B cell (primary cell): Measurements from ENCODE around the gene PYM1. TPM values are rescaled to one million over a fixed set of nuclear protein-coding genes. Genes with fewer than 3 reads are reported as not detected.

Experiments used
- ATAC-seq: fragments of 200-7000 bp; cut with Tn5 transposase; one replicate; pipeline ENCODE4 v1.10.0; 2021; ENCODE audit warnings: low read depth, mild to moderate bottlenecking, moderate number of reproducible peaks, moderate library complexity
- CTCF ChIA-PET: fragments of 350-600 bp; sonication (Branson Sonifier 250); formaldehyde crosslinking; loops from one replicate; lab custom pipeline; 2021; ENCODE audit warnings: antibody characterized with exemption, inconsistent platforms; lab: Charles Lee
- POLR2A ChIA-PET: fragments of 350-600 bp; sonication (Branson Sonifier 250); formaldehyde crosslinking; loops from one replicate; lab custom pipeline; 2021; ENCODE audit warnings: antibody characterized with exemption; lab: Charles Lee
- DNase-seq: peaks from one replicate; pipeline ENCODE4 v3.0.0; 2013
- H2AFZ ChIP-seq: 2 replicates; pipeline ENCODE4 v1.6.1; 2012; ENCODE audit warnings: mild to moderate bottlenecking, low read depth, low read length; ENCODE audit not compliant: insufficient read depth, poor library complexity, severe bottlenecking
- H3K27ac ChIP-seq, 2 donors: 1 replicate in 1 of 2; 2 replicates in 1 of 2; pipeline ENCODE4 v1.5.1; 2012 to 2013; ENCODE audit warnings: low read length in 2 of 2, mild to moderate bottlenecking in 2 of 2, moderate library complexity in 1 of 2
- H3K27me3 ChIP-seq, 4 experiments: fragments of 200-600 bp in 1 of 4; sonication (generic) in 1 of 4; replicated peaks in 1 of 4; 1 replicate in 2 of 4; 2 replicates in 2 of 4; pipeline versions ENCODE4 v1.6.1 to v1.7.0; 2013 to 2016; ENCODE audit warnings: low read length in 3 of 4, mild to moderate bottlenecking in 2 of 4, mixed read lengths in 1 of 4, moderate library complexity in 1 of 4; ENCODE audit not compliant: insufficient read depth in 4 of 4, control insufficient read depth in 3 of 4; ENCODE audit errors: control extremely low read depth in 1 of 4
- H3K36me3 ChIP-seq, 2 experiments: replicated peaks in 1 of 2; 1 replicate in 1 of 2; 2 replicates in 1 of 2; pipeline versions ENCODE4 v1.6.1 to v1.7.1; 2013; ENCODE audit warnings: low read length in 1 of 2; ENCODE audit not compliant: insufficient read depth in 2 of 2, control insufficient read depth in 1 of 2; ENCODE audit errors: control extremely low read depth in 1 of 2, extremely low read depth in 1 of 2
- H3K4me1 ChIP-seq, 2 donors: fragments of 200-600 bp in 1 of 2; sonication (generic) in 1 of 2; 1 replicate in 1 of 2; 2 replicates in 1 of 2; pipeline versions ENCODE4 v1.5.1 to v1.6.1; 2013 to 2017; ENCODE audit warnings: low read length in 2 of 2; ENCODE audit not compliant: control insufficient read depth in 2 of 2, insufficient read depth in 2 of 2
- H3K4me2 ChIP-seq: replicated peaks from 2 replicates; pipeline ENCODE3; 2012; ENCODE audit warnings: mild to moderate bottlenecking, low read depth, low read length; ENCODE audit not compliant: poor library complexity, severe bottlenecking
- H3K4me3 ChIP-seq, 5 experiments: fragments of 200-600 bp in 1 of 5; sonication (generic) in 1 of 5; 1 replicate in 3 of 5; 2 replicates in 2 of 5; pipeline versions ENCODE4 v1.5.1 to v1.7.0; 2011 to 2016; ENCODE audit warnings: low read length in 4 of 5, mild to moderate bottlenecking in 4 of 5, low read depth in 2 of 5, control low read depth in 1 of 5, moderate library complexity in 1 of 5; ENCODE audit not compliant: insufficient read depth in 1 of 5; ENCODE audit errors: control extremely low read depth in 1 of 5, extremely low read depth in 1 of 5
- H3K79me2 ChIP-seq: fragments of 200-600 bp; sonication (generic); one replicate; pipeline ENCODE4 v1.6.0; 2016; ENCODE audit warnings: low read length; ENCODE audit not compliant: control insufficient read depth, insufficient read depth
- H3K9ac ChIP-seq: fragments of 200-600 bp; sonication (generic); 2 replicates; pipeline ENCODE4 v1.6.1; 2017; ENCODE audit warnings: mild to moderate bottlenecking, low read length, moderate library complexity
- H3K9me3 ChIP-seq, 3 donors: one replicate each; pipeline versions ENCODE4 v1.6.1 to v1.7.1; 2013; ENCODE audit warnings: low read length in 2 of 3; ENCODE audit not compliant: control insufficient read depth in 2 of 3, insufficient read depth in 1 of 3; ENCODE audit errors: control extremely low read depth in 1 of 3
- H4K20me1 ChIP-seq: 2 replicates; pipeline ENCODE4 v1.6.0; 2012; ENCODE audit warnings: mild to moderate bottlenecking, low read length; ENCODE audit not compliant: insufficient read depth, control insufficient read depth, poor library complexity, severe bottlenecking
- H3K27ac Mint-ChIP-seq: one replicate; pipeline ENCODE4 v1.8.0; 2021; ENCODE audit warnings: mixed read lengths
- H3K27me3 Mint-ChIP-seq: one replicate; pipeline ENCODE4 v1.8.0; 2021; ENCODE audit warnings: mixed read lengths
- H3K4me1 Mint-ChIP-seq: one replicate; pipeline ENCODE4 v1.8.0; 2021; ENCODE audit warnings: mixed read lengths
- H3K4me3 Mint-ChIP-seq: one replicate; pipeline ENCODE4 v1.8.0; 2021; ENCODE audit warnings: mixed read lengths
- H3K9me3 Mint-ChIP-seq: one replicate; pipeline ENCODE4 v1.8.0; 2022; ENCODE audit warnings: mixed read lengths; ENCODE audit not compliant: insufficient read depth
- CTCF ChIP-seq: fragments of 200-600 bp; IDR thresholded peaks from one replicate; pipeline ENCODE4 v1.8.0; 2022; ENCODE audit warnings: antibody characterized with exemption, mild to moderate bottlenecking
- EZH2 ChIP-seq: IDR thresholded peaks from 2 replicates; pipeline ENCODE4 v1.6.1; 2012; ENCODE audit warnings: borderline replicate concordance, low read depth, mild to moderate bottlenecking, moderate library complexity, low read length; ENCODE audit not compliant: insufficient read depth, poor library complexity, severe bottlenecking
- WGBS: methylation state at CpG from one replicate; pipeline ENCODE4 v1.1.5; 2013; ENCODE audit warnings: missing lambda C conversion rate; ENCODE audit not compliant: insufficient coverage; 5-methylcytosine and 5-hydroxymethylcytosine counted together
- intact Hi-C: fragments of 100-400 bp; cut with micrococcal nuclease; formaldehyde crosslinking; loops from one replicate; pipeline ENCODE4 v1.10.0; 2022
- polyA plus RNA-seq: library from polyadenylated mRNA; depleted of rRNA; stranded (reverse); fragments of >200 nt; gene quantifications from 2 replicates; pipeline ENCODE4 v1.2.3, GENCODE V29; 2012
- total RNA-seq, 2 donors: library from RNA; stranded (reverse); fragments of 120-200 nt in 1 of 2; gene quantifications; 1 replicate in 1 of 2; 2 replicates in 1 of 2; pipeline versions ENCODE4 v1.2.3 to v1.2.4, GENCODE V29; 2013 to 2022

Gene PYM1
- total and polyA plus RNA-seq, 2 donors (not counting 1 experiment from before 2014, with no cell fraction given), result 22.5 to 39.2 TPM

DNA sequence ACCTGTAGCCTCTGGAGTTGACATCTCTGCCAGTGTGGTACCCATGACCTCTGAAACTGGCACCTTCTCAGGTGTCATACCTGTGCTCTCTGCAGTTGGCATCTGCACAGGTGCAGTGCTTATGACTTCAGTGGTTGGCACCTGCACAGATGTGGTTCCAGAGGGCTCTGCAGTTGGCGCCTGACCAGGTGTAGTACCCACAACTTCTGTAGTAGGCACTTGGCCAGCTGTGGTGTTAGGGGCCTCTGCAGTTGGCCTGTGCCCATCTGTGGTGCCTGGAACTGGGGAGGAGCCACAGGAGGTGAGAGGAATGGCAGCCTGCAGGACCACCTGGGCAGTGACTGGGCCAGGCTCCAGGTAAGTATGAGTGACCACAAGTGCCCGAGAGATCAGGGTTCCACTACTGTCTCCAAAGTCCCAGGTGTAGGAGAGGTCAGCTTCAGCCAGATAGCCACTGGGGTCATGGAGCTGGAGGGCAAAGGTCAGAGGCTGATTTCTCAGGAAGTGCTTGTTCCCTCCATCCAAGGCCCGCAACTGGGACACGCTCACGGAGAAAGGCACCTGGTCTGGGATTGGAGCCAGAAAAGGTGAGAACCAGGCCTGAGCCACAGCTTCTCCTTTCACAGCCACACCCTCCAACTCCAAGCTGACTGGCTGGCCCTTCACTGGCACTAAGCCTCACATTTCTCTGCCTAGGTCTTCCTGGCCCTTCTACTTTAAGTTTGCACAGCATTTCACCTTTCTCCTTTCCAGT is 29.6 kb upstream of the PYM1 start:
- WGBS, result 86% methylated on average over 5 of the region's 5 CpGs
- Mint-ChIP-seq H3K27me3 (no peaks in the 10 kb centered on the region), H3K4me1 (no peaks in the 10 kb centered on the region), H3K4me3 (no peak overlapping the region), H3K27ac (peak overlapping the region; percentile 15), H3K9me3 (no peaks in the 10 kb centered on the region)
- ATAC-seq (no peak), DNase-seq (no peak)
- Histone ChIP-seq H4K20me1 (peaks cover 2% of the 10 kb centered on the region), H3K36me3 (peaks cover 10 to 24% of the 10 kb centered on the region in 2 experiments), H3K9ac (no peak overlapping the region), H3K9me3 (no peaks in the 10 kb centered on the region), H3K4me2 (no peak overlapping the region), H3K27me3 (no peaks in the 10 kb centered on the region), H2AFZ (no peak overlapping the region), H3K4me1 (no peaks in the 10 kb centered on the region), H3K4me3 (no peak overlapping the region), H3K79me2 (no peaks in the 10 kb centered on the region), H3K27ac (peak overlapping the region in 1 of 2 donors; percentile 35)
- ChIA-PET POLR2A (no interaction called here), CTCF (interaction anchor here (1.1 to 1.9 kb wide), 2 partner anchors 72 to 137 kb away, joined by 4 to 6 read pairs; no protein-coding TSS in a partner anchor)
- TF ChIP-seq EZH2 (no peak), CTCF (no peak)
- intact Hi-C loops, result no loop called here
